ENCODE results near the gene PTPN1.

The PTPN1 gene

DNA sequence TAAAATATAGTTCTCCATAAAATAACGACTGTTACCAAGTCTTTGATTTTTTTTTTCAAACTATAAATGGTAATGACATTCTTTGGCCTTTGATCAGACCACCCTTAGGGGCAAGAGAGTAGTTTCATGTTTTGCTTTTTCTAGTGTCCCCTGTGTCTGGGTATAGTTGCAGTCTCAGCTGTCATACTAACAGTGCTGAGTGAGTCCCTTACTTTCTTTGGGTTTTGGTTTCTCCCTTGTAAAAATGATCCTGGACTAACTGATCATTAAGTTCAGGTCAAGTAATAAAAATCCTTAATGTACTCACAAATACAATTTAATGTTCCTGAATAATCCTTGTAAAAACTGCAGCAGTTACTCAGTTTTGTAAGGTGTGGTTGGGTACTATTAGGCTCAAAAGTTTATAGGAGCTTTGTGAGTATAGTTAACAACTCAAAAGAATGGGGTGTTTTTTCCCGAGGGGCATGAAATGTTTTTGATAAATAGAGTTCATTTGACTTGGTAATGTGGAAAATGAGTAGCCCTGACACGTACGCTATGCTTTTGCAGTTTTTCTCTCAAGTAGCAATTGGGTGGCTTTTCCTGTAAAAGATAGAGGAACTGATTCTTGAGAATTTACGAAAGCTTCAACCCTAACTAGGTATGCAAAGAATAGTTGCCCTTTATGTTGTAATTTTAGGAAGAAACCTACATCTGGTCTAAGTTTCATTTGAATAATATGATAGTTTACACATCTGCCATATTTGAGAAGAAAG lies 6.2 kb downstream of the PTPN1 start:
- no peak overlapping the region for H3K27ac ChIP-seq

DNA sequence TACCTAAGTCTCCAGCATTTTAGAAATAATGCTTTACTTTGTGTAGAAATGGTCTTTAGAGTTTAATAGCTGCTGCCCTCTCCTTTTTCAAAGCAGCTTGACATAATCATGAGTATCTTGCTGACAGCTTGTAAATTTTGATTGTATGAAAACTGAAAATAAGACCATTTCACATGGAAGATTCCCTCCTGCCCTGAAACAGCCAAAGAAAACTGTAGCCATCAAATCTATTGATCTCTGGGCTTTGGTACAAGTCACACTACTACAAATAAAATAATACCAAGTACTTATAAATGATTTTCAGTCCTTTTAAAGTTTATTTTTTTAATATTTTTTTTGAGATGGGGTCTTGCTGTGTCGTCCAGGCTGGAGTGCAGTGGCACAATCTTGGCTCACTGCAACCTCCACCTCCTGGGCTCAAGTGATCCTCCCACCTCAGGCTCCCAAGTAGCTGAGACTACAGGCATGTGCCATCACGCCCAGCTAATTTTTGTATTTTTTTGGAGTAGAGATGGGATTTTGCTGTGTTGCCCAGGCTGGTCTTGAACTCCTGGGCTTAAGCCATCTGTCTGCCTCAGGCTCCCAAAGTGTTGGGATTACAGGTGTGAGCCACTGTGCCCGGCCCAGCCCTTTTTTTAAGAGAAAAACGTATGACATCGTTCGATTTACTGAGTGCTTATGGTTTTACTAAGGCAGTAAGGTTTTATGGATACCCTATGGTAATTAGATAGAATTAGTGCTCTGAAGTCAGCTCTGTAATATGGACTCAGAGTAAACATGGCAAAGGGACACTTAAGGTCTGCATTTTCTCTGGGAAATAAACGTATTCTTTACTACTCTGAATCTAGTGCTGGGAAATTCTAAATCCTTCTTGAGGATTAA lies 7.0 kb downstream of the PTPN1 start:
- H3K27ac ChIP-seq: no peak overlapping the region
- TF ChIP-seq, protein P1, sequence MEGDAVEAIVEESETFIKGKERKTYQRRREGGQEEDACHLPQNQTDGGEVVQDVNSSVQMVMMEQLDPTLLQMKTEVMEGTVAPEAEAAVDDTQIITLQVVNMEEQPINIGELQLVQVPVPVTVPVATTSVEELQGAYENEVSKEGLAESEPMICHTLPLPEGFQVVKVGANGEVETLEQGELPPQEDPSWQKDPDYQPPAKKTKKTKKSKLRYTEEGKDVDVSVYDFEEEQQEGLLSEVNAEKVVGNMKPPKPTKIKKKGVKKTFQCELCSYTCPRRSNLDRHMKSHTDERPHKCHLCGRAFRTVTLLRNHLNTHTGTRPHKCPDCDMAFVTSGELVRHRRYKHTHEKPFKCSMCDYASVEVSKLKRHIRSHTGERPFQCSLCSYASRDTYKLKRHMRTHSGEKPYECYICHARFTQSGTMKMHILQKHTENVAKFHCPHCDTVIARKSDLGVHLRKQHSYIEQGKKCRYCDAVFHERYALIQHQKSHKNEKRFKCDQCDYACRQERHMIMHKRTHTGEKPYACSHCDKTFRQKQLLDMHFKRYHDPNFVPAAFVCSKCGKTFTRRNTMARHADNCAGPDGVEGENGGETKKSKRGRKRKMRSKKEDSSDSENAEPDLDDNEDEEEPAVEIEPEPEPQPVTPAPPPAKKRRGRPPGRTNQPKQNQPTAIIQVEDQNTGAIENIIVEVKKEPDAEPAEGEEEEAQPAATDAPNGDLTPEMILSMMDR (IDR thresholded peaks at IDR 0.05): no peak
- TF ChIP-seq ZFX (IDR thresholded peaks at IDR 0.05; ENCODE audit: borderline replicate concordance): no peak

More for the DNA sequence above, 6.2 kb downstream of the PTPN1 start:
- TF ChIP-seq ZFX (IDR thresholded peaks at IDR 0.05; ENCODE audit: borderline replicate concordance): no peak
- TF ChIP-seq, protein P1 (IDR thresholded peaks at IDR 0.05): no peak

DNA sequence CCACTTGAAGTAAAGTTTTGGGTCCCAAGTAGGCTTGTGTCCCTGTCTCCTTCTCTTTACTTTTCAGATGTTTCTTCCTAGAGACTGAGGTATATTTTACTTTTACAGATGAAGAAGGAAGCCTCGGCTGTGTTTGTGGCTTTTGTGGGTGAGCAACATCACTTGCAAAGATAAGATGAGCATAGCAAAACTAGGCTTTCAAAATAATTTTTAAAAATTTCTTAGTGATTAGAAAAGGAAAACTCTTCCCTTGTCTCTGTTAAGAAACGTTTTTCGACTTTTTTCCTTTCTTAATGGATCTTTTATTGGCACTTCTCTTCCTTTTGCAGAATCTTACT lies 7.6 kb downstream of the PTPN1 start:
- TF ChIP-seq, protein P1 (IDR thresholded peaks at IDR 0.05): no peak
- no peak for TF ChIP-seq ZFX (IDR thresholded peaks at IDR 0.05; ENCODE audit: borderline replicate concordance)
- H3K27ac ChIP-seq: no peak overlapping the region

DNA sequence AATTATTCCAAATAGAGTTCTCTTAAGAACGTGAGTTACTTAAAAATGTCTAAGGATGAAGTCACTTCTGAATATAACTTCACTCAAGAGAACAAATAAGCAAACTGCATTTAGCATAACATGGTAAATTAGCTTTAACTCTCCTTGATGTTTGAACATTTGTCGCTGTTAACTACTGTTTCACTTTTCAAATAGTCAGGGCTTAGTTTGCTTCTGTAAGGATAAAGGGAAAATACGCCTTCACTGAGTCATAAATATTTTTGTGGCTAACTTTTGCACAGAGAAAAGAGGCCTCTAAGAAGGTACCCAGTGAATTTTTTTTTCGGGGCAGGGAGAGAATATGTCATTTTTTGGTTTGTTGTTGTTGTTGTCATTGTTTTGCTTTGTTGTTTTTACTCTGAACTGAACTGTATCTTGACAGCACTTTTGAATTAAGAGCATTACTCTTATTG lies 8.1 kb downstream of the PTPN1 start:
- H3K27ac ChIP-seq: no peak overlapping the region
- TF ChIP-seq ZFX (IDR thresholded peaks at IDR 0.05; ENCODE audit: borderline replicate concordance): no peak
- TF ChIP-seq, protein P1 (IDR thresholded peaks at IDR 0.05): no peak

DNA sequence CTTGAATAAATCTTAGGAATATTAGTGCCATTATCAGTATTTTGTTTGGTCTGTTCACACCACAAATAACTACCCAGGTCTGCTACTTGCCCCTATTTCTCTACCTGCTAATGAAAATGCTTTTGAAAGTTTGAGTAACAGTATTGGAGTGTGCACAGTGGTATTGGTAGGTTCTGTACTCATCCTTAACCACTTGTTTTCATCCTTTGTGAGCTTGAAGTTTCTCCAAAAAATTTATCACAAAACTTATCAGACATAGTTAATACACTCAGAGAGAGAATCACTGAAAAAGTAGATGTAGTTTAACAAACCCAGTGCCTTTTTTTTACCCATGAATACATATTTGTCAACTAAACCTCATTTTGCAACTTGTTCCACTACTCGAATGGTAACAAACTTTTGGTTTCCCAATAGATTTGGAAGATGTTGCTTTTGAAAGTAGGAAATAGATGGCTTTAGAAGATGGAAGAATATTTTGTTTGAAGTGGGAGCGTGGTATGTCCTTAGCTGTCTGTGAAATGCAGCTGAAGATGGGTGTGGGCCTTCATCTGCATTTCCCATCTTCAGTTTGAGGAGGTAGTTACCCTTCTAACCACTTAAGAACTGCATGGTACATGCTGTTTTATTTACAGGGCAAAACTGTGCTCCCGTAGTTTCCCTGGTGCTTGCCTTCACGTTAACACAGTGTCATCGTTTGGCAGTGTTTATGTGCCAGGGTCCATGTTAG lies 9.0 kb downstream of the PTPN1 start:
- no peak for TF ChIP-seq ZFX (IDR thresholded peaks at IDR 0.05; ENCODE audit: borderline replicate concordance)
- TF ChIP-seq, protein P1 (IDR thresholded peaks at IDR 0.05): no peak
- H3K27ac ChIP-seq: no peak overlapping the region

DNA sequence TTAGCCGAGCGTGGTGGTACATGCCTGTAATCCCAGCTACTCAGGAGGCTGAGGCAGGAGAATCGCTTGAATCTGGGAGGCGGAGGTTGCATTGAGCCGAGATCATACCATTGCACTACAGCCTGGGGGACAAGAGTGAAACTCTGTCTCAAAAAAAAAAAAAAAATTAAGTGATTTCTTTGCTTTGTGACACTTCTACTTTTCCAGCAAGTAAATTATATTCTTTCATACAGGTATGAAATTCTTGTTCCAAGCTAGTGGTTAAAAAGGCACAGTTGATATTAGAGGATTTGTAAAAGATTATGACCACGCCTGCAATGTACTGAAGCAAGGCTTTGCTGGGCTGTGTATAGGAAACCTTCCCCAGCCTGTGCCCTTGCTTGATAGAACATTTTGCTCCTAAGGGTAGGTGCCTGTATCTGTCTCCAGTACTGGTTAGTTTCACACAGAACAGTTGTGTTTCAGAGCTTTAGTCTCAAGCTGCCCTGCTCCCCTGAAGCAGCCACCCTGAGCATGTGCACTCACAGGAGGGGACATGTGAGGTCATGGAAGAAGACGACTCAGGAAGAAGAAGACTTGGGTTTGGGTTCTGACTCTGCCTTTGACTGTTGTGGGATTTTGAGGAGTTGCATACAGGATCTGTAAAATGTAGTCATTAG lies 10.2 kb downstream of the PTPN1 start:
- H3K27ac ChIP-seq: no peak overlapping the region
- TF ChIP-seq, protein P1 (IDR thresholded peaks at IDR 0.05): no peak
- no peak for TF ChIP-seq ZFX (IDR thresholded peaks at IDR 0.05; ENCODE audit: borderline replicate concordance)

Data from 22Rv1 (cell line).